Stromal cell of bone marrow (primary cell): ENCODE data around the gene KRT4.
A peak's percentile ranks its signal among the peaks of the same experiment; 100 is the strongest.
"Not testable (repeated sequence)": the region's sequence is repeated elsewhere in the genome, so short reads cannot be mapped to it uniquely, and the experiment has no call there.

Source experiments
- DNase-seq: peaks from one replicate; pipeline ENCODE4 v3.0.0-alpha.2; 2012; ENCODE audit warnings: low read depth

Gene KRT4

GRCh38 chr12:52807544-52808470 is 6.1 kb downstream of the KRT4 start:
- no peak for DNase-seq

- no peak for DNase-seq
Observed at GRCh38 chr12:52806821-52807543, 6.9 kb downstream of the KRT4 start.

GRCh38 chr12:52806169-52806811 is 7.6 kb downstream of the KRT4 start:
- DNase-seq: no peak

GRCh38 chr12:52805739-52806138 is 8.2 kb downstream of the KRT4 start:
- no peak for DNase-seq

DNA sequence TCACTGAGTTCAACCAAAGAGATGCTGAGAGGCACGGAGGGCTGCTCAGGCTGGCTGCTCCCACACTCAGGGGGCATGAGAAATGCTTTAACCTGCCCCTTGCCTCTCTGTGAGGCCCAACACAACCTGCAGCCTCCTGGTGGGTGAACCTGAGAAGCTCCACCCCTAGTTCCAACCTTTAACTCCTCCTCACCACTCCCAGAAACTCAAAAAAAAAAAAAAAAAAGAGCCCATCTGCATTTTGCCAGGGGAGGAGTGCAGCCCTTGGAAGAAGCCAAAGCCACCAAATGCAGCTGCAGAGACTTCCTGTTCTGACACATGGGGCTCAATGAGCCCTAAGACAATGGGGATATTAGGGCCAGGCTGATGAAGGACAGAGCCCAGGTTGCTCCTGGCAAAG is 8.9 kb downstream of the KRT4 start:
- DNase-seq: no peak

- no peak for DNase-seq
Observed at GRCh38 chr12:52802442-52802841, 11.5 kb downstream of the KRT4 start.

- DNase-seq: no peak
Observed at GRCh38 chr12:52801773-52802172, 12.1 kb downstream of the KRT4 start.

GRCh38 chr12:52800259-52800917 is 13.5 kb downstream of the KRT4 start:
- DNase-seq: no peak

GRCh38 chr12:52799505-52800211 is 14.3 kb downstream of the KRT4 start:
- DNase-seq: no peak

GRCh38 chr12:52798671-52799504 is 15.0 kb downstream of the KRT4 start:
- DNase-seq: no peak

GRCh38 chr12:52798003-52798670 is 15.8 kb downstream of the KRT4 start:
- peak; percentile 43 for DNase-seq

DNA sequence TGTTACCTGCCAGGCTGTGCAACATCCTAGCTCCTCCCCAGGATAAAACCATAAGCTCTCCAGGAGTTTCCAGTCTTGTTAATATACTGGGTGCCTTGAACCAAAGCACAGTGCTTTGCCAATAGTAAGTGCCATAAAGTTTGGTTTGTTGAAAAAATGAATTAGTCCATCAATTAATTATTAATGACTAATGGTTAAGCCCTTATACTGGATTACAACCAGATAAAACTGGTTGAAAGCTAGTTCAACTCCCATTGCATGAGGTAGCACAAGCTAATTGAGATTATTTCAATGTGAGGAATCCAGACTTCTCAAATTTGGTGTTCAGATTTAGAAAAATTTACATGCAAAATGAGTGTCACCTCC is 16.4 kb downstream of the KRT4 start:
- no peak for DNase-seq

- no peak for DNase-seq
Observed at GRCh38 chr12:52796839-52797528, 16.9 kb downstream of the KRT4 start.

- DNase-seq: no peak
Observed at GRCh38 chr12:52796429-52796794, 17.5 kb downstream of the KRT4 start.

- no peak for DNase-seq
Observed at GRCh38 chr12:52795694-52796428, 18.1 kb downstream of the KRT4 start, which contains the start of gene KRT3. Gene KRT3 (minus strand): TSS chr12:52796117. CDS start chr12:52796042, 75 bp downstream.

- not testable (repeated sequence) for DNase-seq
Observed at GRCh38 chr12:52795332-52795674, 18.6 kb downstream of the KRT4 start.

GRCh38 chr12:52794479-52795331 is 19.2 kb downstream of the KRT4 start:
- DNase-seq: no peak
